ENCODE data around the gene GSK3A.

GRCh38 chr19:42287827-42288107, 45.4 kb upstream of the GSK3A start:
- TF ChIP-seq YY1 (IDR thresholded peaks at IDR 0.05; ENCODE audit: insufficient read depth, insufficient read length), result no peak
- TF ChIP-seq ZNF274 (IDR thresholded peaks at IDR 0.05; ENCODE audit: low read depth, low read length), result no peak
